ENCODE results near the gene CARD19.

DNA sequence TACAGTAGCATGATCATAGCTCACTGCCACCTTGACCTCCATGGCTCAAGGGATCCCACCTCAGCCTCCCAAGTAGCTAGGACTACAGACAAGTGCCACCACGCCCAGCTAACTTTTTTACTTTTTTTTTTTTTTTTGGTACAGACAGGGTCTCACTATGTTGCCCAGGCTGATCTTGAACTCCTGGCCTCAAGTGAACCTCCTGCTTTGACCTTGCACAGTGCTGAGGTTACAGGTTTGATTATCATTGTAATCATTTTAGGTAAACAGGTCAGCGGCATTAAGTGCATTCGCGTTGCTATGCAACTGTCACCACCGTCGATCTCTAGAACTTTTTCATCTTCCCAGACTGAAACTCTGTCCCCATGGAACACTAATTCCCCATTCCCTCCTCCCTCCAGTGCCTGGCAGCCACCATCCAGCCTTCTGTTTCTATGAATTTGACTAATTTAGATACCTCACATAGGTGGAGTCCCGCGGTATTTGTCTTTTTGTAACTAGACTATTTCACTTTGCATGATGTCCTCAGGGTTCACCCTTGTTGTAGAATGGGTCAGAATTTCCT lies 5.8 kb upstream of the CARD19 start:
- TF ChIP-seq, protein P1, sequence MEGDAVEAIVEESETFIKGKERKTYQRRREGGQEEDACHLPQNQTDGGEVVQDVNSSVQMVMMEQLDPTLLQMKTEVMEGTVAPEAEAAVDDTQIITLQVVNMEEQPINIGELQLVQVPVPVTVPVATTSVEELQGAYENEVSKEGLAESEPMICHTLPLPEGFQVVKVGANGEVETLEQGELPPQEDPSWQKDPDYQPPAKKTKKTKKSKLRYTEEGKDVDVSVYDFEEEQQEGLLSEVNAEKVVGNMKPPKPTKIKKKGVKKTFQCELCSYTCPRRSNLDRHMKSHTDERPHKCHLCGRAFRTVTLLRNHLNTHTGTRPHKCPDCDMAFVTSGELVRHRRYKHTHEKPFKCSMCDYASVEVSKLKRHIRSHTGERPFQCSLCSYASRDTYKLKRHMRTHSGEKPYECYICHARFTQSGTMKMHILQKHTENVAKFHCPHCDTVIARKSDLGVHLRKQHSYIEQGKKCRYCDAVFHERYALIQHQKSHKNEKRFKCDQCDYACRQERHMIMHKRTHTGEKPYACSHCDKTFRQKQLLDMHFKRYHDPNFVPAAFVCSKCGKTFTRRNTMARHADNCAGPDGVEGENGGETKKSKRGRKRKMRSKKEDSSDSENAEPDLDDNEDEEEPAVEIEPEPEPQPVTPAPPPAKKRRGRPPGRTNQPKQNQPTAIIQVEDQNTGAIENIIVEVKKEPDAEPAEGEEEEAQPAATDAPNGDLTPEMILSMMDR (conservative IDR thresholded peaks at IDR 0.05; ENCODE audit: low read depth in 2 of 2), result no peak
- TF ChIP-seq ZNF331 (CRISPR knock-in tag; IDR thresholded peaks at IDR 0.05; ENCODE audit: low read depth) (no peak), JUNB (IDR thresholded peaks at IDR 0.05; ENCODE audit: unreplicated experiment) (no peak), STAT1 (IDR thresholded peaks at IDR 0.05; ENCODE audit: unreplicated experiment) (no peak), EZH2 (IDR thresholded peaks at IDR 0.05; ENCODE audit: low read depth, unreplicated experiment) (no peak), EZH2phosphoT487 (IDR thresholded peaks at IDR 0.05; ENCODE audit: unreplicated experiment) (no peak), POLR2AphosphoS5 (IDR thresholded peaks at IDR 0.05; ENCODE audit: low read depth) (no peak), CREB1 (CRISPR knock-in tag; IDR thresholded peaks at IDR 0.05; ENCODE audit: low read depth) (no peak), NANOG (IDR thresholded peaks at IDR 0.05; ENCODE audit: borderline replicate concordance) (no peak), ZNF114 (CRISPR knock-in tag; IDR thresholded peaks at IDR 0.05) (no peak)
- TF ChIP-seq, protein P2, sequence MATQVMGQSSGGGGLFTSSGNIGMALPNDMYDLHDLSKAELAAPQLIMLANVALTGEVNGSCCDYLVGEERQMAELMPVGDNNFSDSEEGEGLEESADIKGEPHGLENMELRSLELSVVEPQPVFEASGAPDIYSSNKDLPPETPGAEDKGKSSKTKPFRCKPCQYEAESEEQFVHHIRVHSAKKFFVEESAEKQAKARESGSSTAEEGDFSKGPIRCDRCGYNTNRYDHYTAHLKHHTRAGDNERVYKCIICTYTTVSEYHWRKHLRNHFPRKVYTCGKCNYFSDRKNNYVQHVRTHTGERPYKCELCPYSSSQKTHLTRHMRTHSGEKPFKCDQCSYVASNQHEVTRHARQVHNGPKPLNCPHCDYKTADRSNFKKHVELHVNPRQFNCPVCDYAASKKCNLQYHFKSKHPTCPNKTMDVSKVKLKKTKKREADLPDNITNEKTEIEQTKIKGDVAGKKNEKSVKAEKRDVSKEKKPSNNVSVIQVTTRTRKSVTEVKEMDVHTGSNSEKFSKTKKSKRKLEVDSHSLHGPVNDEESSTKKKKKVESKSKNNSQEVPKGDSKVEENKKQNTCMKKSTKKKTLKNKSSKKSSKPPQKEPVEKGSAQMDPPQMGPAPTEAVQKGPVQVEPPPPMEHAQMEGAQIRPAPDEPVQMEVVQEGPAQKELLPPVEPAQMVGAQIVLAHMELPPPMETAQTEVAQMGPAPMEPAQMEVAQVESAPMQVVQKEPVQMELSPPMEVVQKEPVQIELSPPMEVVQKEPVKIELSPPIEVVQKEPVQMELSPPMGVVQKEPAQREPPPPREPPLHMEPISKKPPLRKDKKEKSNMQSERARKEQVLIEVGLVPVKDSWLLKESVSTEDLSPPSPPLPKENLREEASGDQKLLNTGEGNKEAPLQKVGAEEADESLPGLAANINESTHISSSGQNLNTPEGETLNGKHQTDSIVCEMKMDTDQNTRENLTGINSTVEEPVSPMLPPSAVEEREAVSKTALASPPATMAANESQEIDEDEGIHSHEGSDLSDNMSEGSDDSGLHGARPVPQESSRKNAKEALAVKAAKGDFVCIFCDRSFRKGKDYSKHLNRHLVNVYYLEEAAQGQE (IDR thresholded peaks at IDR 0.05; ENCODE audit: unreplicated experiment), result no peak
- TF ChIP-seq, protein P3, sequence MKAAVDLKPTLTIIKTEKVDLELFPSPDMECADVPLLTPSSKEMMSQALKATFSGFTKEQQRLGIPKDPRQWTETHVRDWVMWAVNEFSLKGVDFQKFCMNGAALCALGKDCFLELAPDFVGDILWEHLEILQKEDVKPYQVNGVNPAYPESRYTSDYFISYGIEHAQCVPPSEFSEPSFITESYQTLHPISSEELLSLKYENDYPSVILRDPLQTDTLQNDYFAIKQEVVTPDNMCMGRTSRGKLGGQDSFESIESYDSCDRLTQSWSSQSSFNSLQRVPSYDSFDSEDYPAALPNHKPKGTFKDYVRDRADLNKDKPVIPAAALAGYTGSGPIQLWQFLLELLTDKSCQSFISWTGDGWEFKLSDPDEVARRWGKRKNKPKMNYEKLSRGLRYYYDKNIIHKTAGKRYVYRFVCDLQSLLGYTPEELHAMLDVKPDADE (IDR thresholded peaks at IDR 0.05), result no peak
- TF ChIP-seq, protein P4, sequence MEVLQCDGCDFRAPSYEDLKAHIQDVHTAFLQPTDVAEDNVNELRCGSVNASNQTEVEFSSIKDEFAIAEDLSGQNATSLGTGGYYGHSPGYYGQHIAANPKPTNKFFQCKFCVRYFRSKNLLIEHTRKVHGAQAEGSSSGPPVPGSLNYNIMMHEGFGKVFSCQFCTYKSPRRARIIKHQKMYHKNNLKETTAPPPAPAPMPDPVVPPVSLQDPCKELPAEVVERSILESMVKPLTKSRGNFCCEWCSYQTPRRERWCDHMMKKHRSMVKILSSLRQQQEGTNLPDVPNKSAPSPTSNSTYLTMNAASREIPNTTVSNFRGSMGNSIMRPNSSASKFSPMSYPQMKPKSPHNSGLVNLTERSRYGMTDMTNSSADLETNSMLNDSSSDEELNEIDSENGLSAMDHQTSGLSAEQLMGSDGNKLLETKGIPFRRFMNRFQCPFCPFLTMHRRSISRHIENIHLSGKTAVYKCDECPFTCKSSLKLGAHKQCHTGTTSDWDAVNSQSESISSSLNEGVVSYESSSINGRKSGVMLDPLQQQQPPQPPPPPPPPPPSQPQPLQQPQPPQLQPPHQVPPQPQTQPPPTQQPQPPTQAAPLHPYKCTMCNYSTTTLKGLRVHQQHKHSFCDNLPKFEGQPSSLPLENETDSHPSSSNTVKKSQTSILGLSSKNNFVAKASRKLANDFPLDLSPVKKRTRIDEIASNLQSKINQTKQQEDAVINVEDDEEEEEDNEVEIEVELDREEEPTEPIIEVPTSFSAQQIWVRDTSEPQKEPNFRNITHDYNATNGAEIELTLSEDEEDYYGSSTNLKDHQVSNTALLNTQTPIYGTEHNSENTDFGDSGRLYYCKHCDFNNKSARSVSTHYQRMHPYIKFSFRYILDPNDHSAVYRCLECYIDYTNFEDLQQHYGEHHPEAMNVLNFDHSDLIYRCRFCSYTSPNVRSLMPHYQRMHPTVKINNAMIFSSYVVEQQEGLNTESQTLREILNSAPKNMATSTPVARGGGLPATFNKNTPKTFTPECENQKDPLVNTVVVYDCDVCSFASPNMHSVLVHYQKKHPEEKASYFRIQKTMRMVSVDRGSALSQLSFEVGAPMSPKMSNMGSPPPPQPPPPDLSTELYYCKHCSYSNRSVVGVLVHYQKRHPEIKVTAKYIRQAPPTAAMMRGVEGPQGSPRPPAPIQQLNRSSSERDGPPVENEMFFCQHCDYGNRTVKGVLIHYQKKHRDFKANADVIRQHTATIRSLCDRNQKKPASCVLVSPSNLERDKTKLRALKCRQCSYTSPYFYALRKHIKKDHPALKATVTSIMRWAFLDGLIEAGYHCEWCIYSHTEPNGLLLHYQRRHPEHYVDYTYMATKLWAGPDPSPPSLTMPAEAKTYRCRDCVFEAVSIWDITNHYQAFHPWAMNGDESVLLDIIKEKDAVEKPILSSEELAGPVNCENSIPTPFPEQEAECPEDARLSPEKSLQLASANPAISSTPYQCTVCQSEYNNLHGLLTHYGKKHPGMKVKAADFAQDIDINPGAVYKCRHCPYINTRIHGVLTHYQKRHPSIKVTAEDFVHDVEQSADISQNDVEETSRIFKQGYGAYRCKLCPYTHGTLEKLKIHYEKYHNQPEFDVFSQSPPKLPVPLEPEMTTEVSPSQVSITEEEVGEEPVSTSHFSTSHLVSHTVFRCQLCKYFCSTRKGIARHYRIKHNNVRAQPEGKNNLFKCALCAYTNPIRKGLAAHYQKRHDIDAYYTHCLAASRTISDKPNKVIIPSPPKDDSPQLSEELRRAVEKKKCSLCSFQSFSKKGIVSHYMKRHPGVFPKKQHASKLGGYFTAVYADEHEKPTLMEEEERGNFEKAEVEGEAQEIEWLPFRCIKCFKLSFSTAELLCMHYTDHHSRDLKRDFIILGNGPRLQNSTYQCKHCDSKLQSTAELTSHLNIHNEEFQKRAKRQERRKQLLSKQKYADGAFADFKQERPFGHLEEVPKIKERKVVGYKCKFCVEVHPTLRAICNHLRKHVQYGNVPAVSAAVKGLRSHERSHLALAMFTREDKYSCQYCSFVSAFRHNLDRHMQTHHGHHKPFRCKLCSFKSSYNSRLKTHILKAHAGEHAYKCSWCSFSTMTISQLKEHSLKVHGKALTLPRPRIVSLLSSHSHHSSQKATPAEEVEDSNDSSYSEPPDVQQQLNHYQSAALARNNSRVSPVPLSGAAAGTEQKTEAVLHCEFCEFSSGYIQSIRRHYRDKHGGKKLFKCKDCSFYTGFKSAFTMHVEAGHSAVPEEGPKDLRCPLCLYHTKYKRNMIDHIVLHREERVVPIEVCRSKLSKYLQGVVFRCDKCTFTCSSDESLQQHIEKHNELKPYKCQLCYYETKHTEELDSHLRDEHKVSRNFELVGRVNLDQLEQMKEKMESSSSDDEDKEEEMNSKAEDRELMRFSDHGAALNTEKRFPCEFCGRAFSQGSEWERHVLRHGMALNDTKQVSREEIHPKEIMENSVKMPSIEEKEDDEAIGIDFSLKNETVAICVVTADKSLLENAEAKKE (CRISPR knock-in tag; IDR thresholded peaks at IDR 0.05), result no peak
